A549 (cell line): ENCODE results near the gene LYPLAL1. TPM values are rescaled to one million over a fixed set of nuclear protein-coding genes. Genes with fewer than 3 reads are reported as not detected.

ENCODE experiments used
- ATAC-seq, 2 experiments: fragments of 200-7000 bp in 1 of 2; fragments of >200 bp in 1 of 2; cut with Nextera tagmentation in 1 of 2; cut with Tn5 transposase in 1 of 2; 3 replicates each; pipeline versions ENCODE4 v1.8.0 to v1.9.1; 2018 to 2020; ENCODE audit warnings: mild to moderate bottlenecking in 1 of 2, moderate library complexity in 1 of 2
- CTCF ChIA-PET: fragments of 300-600 bp; sonication (Branson Sonifier 250); formaldehyde crosslinking; extraction: SDS; loops from one replicate; lab custom pipeline; 2021; ENCODE audit warnings: antibody characterized with exemption, inconsistent platforms; lab: Yijun Ruan, JAX
- POLR2A ChIA-PET: fragments of 350-600 bp; formaldehyde crosslinking; extraction: SDS; loops from one replicate; lab custom pipeline; 2021; ENCODE audit warnings: antibody characterized with exemption, inconsistent platforms; lab: Yijun Ruan, JAX
- DNase-seq, 2 experiments: peaks; one replicate each; pipeline versions ENCODE4 v3.0.0 to v3.0.0-alpha.2; 2011 to 2016; ENCODE audit warnings: low read depth in 1 of 2, low spot score in 1 of 2
- FAIRE-seq: peaks from 2 replicates; lab custom pipeline; 2011; peaks lifted over from hg19 to GRCh38; lab: Jason Lieb, UNC
- H3K27ac ChIP-seq, 2 experiments: fragments of >200 bp; sonication (Bioruptor Twin); formaldehyde crosslinking; 3 replicates each; pipeline ENCODE4 v1.5.1; 2016 to 2017
- H3K4me1 ChIP-seq: fragments of >200 bp; sonication (Bioruptor Twin); formaldehyde crosslinking; 3 replicates; pipeline ENCODE4 v1.6.1; 2016
- H3K4me2 ChIP-seq: fragments of >200 bp; sonication (Bioruptor Twin); formaldehyde crosslinking; 3 replicates; pipeline ENCODE4 v1.6.1; 2016
- H3K4me3 ChIP-seq: fragments of >200 bp; sonication (Bioruptor Twin); formaldehyde crosslinking; 3 replicates; pipeline ENCODE4 v1.5.1; 2016
- H3K9me3 ChIP-seq: fragments of >200 bp; sonication (Bioruptor Twin); formaldehyde crosslinking; 3 replicates; pipeline ENCODE4 v1.6.1; 2016
- ATOH8 ChIP-seq: fragments of 250-450 bp; sonication (Bioruptor Pico); IDR thresholded peaks from 2 replicates; pipeline ENCODE4 v1.5.0; 2020; ENCODE audit warnings: low read depth, mild to moderate bottlenecking, moderate library complexity
- CHD2 ChIP-seq: fragments of 150-350 bp; IDR thresholded peaks from 2 replicates; pipeline ENCODE4 v1.6.1; 2014; ENCODE audit warnings: low read length; ENCODE audit not compliant: partially characterized antibody
- EHF ChIP-seq: fragments of 250-450 bp; sonication (Bioruptor Pico); IDR thresholded peaks from 2 replicates; pipeline ENCODE4 v1.5.0; 2020; ENCODE audit warnings: mild to moderate bottlenecking
- ELK1 ChIP-seq: fragments of 150-350 bp; IDR thresholded peaks from 2 replicates; pipeline ENCODE4 v1.6.1; 2014; ENCODE audit warnings: low read depth, mild to moderate bottlenecking, low read length
- EP300 ChIP-seq, 2 experiments: fragments of >200 bp; sonication (Bioruptor Twin); formaldehyde crosslinking; IDR thresholded peaks; 2 replicates in 1 of 2; 3 replicates in 1 of 2; pipeline ENCODE4 v1.6.1; 2016 to 2017
- FOXS1 ChIP-seq: fragments of 250-450 bp; sonication (Bioruptor Pico); IDR thresholded peaks from 2 replicates; pipeline ENCODE4 v1.5.0; 2020; ENCODE audit warnings: mild to moderate bottlenecking, moderate library complexity
- HOXB5 ChIP-seq: fragments of 250-450 bp; sonication (Bioruptor Pico); IDR thresholded peaks from 2 replicates; pipeline ENCODE4 v1.5.0; 2020; ENCODE audit warnings: mild to moderate bottlenecking, moderate library complexity
- JUN ChIP-seq, 2 experiments: fragments of >200 bp; sonication (Bioruptor Twin); formaldehyde crosslinking; IDR thresholded peaks; 2 replicates in 1 of 2; 3 replicates in 1 of 2; pipeline ENCODE4 v1.6.1; 2016 to 2017
- KDM5A ChIP-seq: fragments of 200-600 bp; sonication (generic); IDR thresholded peaks from 2 replicates; pipeline ENCODE4 v1.6.1; 2016; ENCODE audit warnings: antibody characterized with exemption, mild to moderate bottlenecking
- MAX ChIP-seq: IDR thresholded peaks from 2 replicates; pipeline ENCODE4 v1.6.1; 2012
- MAZ ChIP-seq: fragments of 150-350 bp; IDR thresholded peaks from 2 replicates; pipeline ENCODE4 v1.6.1; 2014; ENCODE audit warnings: antibody characterized with exemption, low read depth, low read length, borderline replicate concordance
- MYC ChIP-seq: IDR thresholded peaks from 2 replicates; pipeline ENCODE4 v1.6.1; 2012; ENCODE audit warnings: mild to moderate bottlenecking, inconsistent platforms, low read length, improper control_type of control experiment, borderline replicate concordance
- NFE2L2 ChIP-seq: fragments of 150-350 bp; conservative IDR thresholded peaks from 2 replicates; pipeline ENCODE4 v1.6.1; 2014; ENCODE audit warnings: low read length
- NR3C1 ChIP-seq: fragments of >200 bp; sonication (Bioruptor Twin); formaldehyde crosslinking; IDR thresholded peaks from 3 replicates; pipeline ENCODE4 v1.6.1; 2017
- POLR2A ChIP-seq: IDR thresholded peaks from 2 replicates; pipeline ENCODE4 v1.6.1; 2012; ENCODE audit warnings: mild to moderate bottlenecking, low read length
- RARB ChIP-seq: fragments of 250-450 bp; sonication (Bioruptor Pico); IDR thresholded peaks from 2 replicates; pipeline ENCODE4 v1.8.0; 2021; ENCODE audit warnings: mild to moderate bottlenecking, moderate library complexity
- RCOR1 ChIP-seq: fragments of 150-350 bp; IDR thresholded peaks from 2 replicates; pipeline ENCODE4 v1.6.1; 2014; ENCODE audit warnings: antibody characterized with exemption, low read length, low read depth
- REST ChIP-seq: fragments of 200-600 bp; sonication (generic); IDR thresholded peaks from 2 replicates; pipeline ENCODE4 v1.6.1; 2016; ENCODE audit warnings: antibody characterized with exemption, mild to moderate bottlenecking, moderate library complexity
- RFX5 ChIP-seq: fragments of 450-650 bp; IDR thresholded peaks from 2 replicates; pipeline ENCODE4 v1.7.1; 2014; ENCODE audit warnings: antibody characterized with exemption, mild to moderate bottlenecking, moderate library complexity
- RNF2 ChIP-seq: fragments of 200-600 bp; sonication (generic); IDR thresholded peaks from 2 replicates; pipeline ENCODE4 v1.6.1; 2016; ENCODE audit warnings: low read depth, mild to moderate bottlenecking, antibody characterized with exemption, moderate library complexity, borderline replicate concordance
- SREBF2 ChIP-seq: fragments of 450-650 bp; IDR thresholded peaks from 2 replicates; pipeline ENCODE4 v1.6.1; 2014; ENCODE audit warnings: mild to moderate bottlenecking, moderate library complexity
- TFCP2L1 ChIP-seq: fragments of 250-450 bp; sonication (Bioruptor Pico); IDR thresholded peaks from 2 replicates; pipeline ENCODE4 v1.5.0; 2021; ENCODE audit warnings: mild to moderate bottlenecking
- TP53 ChIP-seq: fragments of 250-450 bp; sonication (Bioruptor Pico); IDR thresholded peaks from 2 replicates; pipeline ENCODE4 v1.5.0; 2021; ENCODE audit warnings: mild to moderate bottlenecking, moderate library complexity
- ZNF302 ChIP-seq: fragments of 250-450 bp; sonication (Bioruptor Pico); IDR thresholded peaks from 2 replicates; pipeline ENCODE4 v1.9.0; 2021; ENCODE audit warnings: inconsistent platforms, mild to moderate bottlenecking, moderate library complexity
- WGBS: methylation state at CpG from one replicate; pipeline ENCODE4 v1.1.6; 2017; ENCODE audit errors: missing lambda C conversion rate; 5-methylcytosine and 5-hydroxymethylcytosine counted together
- polyA plus RNA-seq, 4 experiments: library from polyadenylated mRNA; depleted of rRNA in 3 of 4; stranded (reverse); fragments of >200 nt; fragmentation: RNase III in 1 of 4; extraction: RNeasy Plus Mini Kit Qiagen cat#74134 plus additional on column Dnase treatment in 1 of 4; gene quantifications; 2 replicates in 3 of 4; 3 replicates in 1 of 4; pipeline ENCODE4 v1.2.3, GENCODE V29; 2011 to 2017

The LYPLAL1 gene
- polyA plus RNA-seq, 2 of the 4 experiments (the other 2 are of a cell fraction), result 13.6 to 61.2 TPM

GRCh38 chr1:219124163-219124562, 49.5 kb upstream of the LYPLAL1 start:
- Histone ChIP-seq H3K4me1 (peaks cover 14% of the 10 kb centered on the region; the same call in 2 of the 3 replicates), H3K27ac (no peak overlapping the region), H3K9me3 (no peaks in the 10 kb centered on the region), H3K4me3 (no peak overlapping the region), H3K4me2 (no peak overlapping the region)
- WGBS, result 94% methylated on average over 5 of the region's 5 CpGs
- FAIRE-seq, result no peak
- POLR2A ChIA-PET, result no interaction called here
- no peak for ATAC-seq
- DNase-seq, result no peak
- CTCF ChIA-PET, result no interaction called here
- TF ChIP-seq RNF2 (no peak), NR3C1 (no peak), TP53 (CRISPR knock-in tag) (no peak), EHF (no peak), SREBF2 (no peak), MAZ (no peak), KDM5A (no peak), FOXS1 (CRISPR knock-in tag) (no peak), RARB (CRISPR knock-in tag) (no peak), MYC (no peak), MAX (no peak), TFCP2L1 (CRISPR knock-in tag) (no peak), ZNF302 (CRISPR knock-in tag) (no peak), EP300 (IDR thresholded peaks at IDR 0.05) (no peak), ATOH8 (no peak), RFX5 (no peak), NFE2L2 (no peak), JUN (IDR thresholded peaks at IDR 0.05) (no peak)

GRCh38 chr1:219125342-219125741, 48.3 kb upstream of the LYPLAL1 start:
- ATAC-seq, result no peak

GRCh38 chr1:219126377-219126776, 47.3 kb upstream of the LYPLAL1 start:
- TF ChIP-seq POLR2A, result no peak
- H3K9me3 ChIP-seq, result no peaks in the 10 kb centered on the region
- FAIRE-seq (no peak), ATAC-seq (no peak), DNase-seq (no peak)
- no peak overlapping the region for H3K27ac ChIP-seq
- H3K4me3 ChIP-seq, result no peak overlapping the region
- 62% methylated on average over 2 of the region's 2 CpGs for WGBS
- ChIA-PET POLR2A (no interaction called here), CTCF (no interaction called here)
- peaks cover 8% of the 10 kb centered on the region; the same call in 1 of the 3 replicates for H3K4me1 ChIP-seq
- H3K4me2 ChIP-seq, result no peak overlapping the region

More at GRCh38 chr1:219125342-219125741, 48.3 kb upstream of the LYPLAL1 start:
- POLR2A ChIA-PET, result no interaction called here
- Histone ChIP-seq H3K9me3 (no peaks in the 10 kb centered on the region), H3K27ac (no peak overlapping the region), H3K4me2 (no peak overlapping the region), H3K4me1 (peaks cover 12% of the 10 kb centered on the region; the same call in 2 of the 3 replicates), H3K4me3 (no peak overlapping the region)
- DNase-seq (no peak), FAIRE-seq (no peak)
- 86% methylated on average over 4 of the region's 4 CpGs for WGBS
- TF ChIP-seq NR3C1, result no peak
- no peak for TF ChIP-seq ELK1
- CTCF ChIA-PET, result no interaction called here

GRCh38 chr1:219128957-219129356, 44.7 kb upstream of the LYPLAL1 start:
- Histone ChIP-seq H3K4me2 (no peak overlapping the region), H3K27ac (no peak overlapping the region), H3K4me1 (peaks cover 8% of the 10 kb centered on the region; the same call in 1 of the 3 replicates), H3K4me3 (no peak overlapping the region), H3K9me3 (no peaks in the 10 kb centered on the region)
- no peak for FAIRE-seq
- POLR2A ChIA-PET, result no interaction called here
- no peak for DNase-seq
- CTCF ChIA-PET, result no interaction called here
- no peak for ATAC-seq
- 86% methylated on average over 2 of the region's 2 CpGs for WGBS
- no peak for TF ChIP-seq HOXB5 (CRISPR knock-in tag)
- TF ChIP-seq EHF, result no peak
- TF ChIP-seq REST, result no peak
- TF ChIP-seq MAZ, result no peak
- no peak for TF ChIP-seq RCOR1
- no peak for TF ChIP-seq CHD2
- TF ChIP-seq JUN (IDR thresholded peaks at IDR 0.05), result no peak
